ENCODE data around the gene FER. TPM values are rescaled to one million over a fixed set of nuclear protein-coding genes. Genes with fewer than 3 reads are reported as not detected.

Gene FER
- total and polyA plus RNA-seq, 10 of the 15 experiments (the other 5 are each of a cell fraction or from before 2014, with no cell fraction given): 4.4 to 19.1 (median 9.6) TPM

DNA sequence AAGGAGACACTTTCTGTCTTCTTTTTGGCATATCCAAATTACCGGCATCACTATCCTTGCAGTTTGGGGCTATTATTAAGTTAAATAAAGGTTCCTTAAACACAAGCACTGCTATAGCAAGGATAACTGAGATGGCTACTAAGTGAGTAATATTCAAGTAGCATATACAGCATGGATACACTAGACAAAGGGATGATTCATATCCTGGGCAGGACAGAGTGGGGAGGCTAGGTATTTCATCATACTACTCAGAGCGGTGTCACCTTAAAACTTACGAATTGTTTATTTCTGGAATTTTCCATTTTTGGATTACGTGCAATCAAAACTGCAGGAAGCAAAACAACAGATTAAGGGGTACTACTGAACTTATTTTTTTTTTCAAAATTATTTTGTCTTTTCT is 54.1 kb downstream of the FER start:
- WGBS (ENCODE audit: insufficient coverage, insufficient replicate concordance, low lambda C conversion rate, missing lambda C conversion rate): 99% methylated on average over 4 of the region's 4 CpGs
- DNase-seq (ENCODE audit: low read depth, low spot score): no peak
- CTCF ChIA-PET: no interaction called here
- TF ChIP-seq NBN (IDR thresholded peaks at IDR 0.05) (no peak), BRCA1 (IDR thresholded peaks at IDR 0.05; ENCODE audit: low read depth, low read length) (no peak), ZSCAN29 (IDR thresholded peaks at IDR 0.05) (no peak), TCF3 (IDR thresholded peaks at IDR 0.05; ENCODE audit: borderline replicate concordance, insufficient read depth, low read depth, low read length) (no peak), HCFC1 (IDR thresholded peaks at IDR 0.05; ENCODE audit: low read length) (no peak), TCF7 (IDR thresholded peaks at IDR 0.05; ENCODE audit: borderline replicate concordance) (no peak), STAT1 (conservative IDR thresholded peaks at IDR 0.05) (no peak), CBX3 (IDR thresholded peaks at IDR 0.05; ENCODE audit: borderline replicate concordance, low read depth) (no peak), ZBED1 (IDR thresholded peaks at IDR 0.05; ENCODE audit: borderline replicate concordance) (no peak)
- TF ChIP-seq, protein P1, sequence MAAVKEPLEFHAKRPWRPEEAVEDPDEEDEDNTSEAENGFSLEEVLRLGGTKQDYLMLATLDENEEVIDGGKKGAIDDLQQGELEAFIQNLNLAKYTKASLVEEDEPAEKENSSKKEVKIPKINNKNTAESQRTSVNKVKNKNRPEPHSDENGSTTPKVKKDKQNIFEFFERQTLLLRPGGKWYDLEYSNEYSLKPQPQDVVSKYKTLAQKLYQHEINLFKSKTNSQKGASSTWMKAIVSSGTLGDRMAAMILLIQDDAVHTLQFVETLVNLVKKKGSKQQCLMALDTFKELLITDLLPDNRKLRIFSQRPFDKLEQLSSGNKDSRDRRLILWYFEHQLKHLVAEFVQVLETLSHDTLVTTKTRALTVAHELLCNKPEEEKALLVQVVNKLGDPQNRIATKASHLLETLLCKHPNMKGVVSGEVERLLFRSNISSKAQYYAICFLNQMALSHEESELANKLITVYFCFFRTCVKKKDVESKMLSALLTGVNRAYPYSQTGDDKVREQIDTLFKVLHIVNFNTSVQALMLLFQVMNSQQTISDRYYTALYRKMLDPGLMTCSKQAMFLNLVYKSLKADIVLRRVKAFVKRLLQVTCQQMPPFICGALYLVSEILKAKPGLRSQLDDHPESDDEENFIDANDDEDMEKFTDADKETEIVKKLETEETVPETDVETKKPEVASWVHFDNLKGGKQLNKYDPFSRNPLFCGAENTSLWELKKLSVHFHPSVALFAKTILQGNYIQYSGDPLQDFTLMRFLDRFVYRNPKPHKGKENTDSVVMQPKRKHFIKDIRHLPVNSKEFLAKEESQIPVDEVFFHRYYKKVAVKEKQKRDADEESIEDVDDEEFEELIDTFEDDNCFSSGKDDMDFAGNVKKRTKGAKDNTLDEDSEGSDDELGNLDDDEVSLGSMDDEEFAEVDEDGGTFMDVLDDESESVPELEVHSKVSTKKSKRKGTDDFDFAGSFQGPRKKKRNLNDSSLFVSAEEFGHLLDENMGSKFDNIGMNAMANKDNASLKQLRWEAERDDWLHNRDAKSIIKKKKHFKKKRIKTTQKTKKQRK (IDR thresholded peaks at IDR 0.05; ENCODE audit: low read depth, low read length): no peak
- TF ChIP-seq, protein P2, sequence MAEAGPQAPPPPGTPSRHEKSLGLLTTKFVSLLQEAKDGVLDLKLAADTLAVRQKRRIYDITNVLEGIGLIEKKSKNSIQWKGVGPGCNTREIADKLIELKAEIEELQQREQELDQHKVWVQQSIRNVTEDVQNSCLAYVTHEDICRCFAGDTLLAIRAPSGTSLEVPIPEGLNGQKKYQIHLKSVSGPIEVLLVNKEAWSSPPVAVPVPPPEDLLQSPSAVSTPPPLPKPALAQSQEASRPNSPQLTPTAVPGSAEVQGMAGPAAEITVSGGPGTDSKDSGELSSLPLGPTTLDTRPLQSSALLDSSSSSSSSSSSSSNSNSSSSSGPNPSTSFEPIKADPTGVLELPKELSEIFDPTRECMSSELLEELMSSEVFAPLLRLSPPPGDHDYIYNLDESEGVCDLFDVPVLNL (IDR thresholded peaks at IDR 0.05; ENCODE audit: low read depth, low read length): no peak
- TF ChIP-seq, protein P3, sequence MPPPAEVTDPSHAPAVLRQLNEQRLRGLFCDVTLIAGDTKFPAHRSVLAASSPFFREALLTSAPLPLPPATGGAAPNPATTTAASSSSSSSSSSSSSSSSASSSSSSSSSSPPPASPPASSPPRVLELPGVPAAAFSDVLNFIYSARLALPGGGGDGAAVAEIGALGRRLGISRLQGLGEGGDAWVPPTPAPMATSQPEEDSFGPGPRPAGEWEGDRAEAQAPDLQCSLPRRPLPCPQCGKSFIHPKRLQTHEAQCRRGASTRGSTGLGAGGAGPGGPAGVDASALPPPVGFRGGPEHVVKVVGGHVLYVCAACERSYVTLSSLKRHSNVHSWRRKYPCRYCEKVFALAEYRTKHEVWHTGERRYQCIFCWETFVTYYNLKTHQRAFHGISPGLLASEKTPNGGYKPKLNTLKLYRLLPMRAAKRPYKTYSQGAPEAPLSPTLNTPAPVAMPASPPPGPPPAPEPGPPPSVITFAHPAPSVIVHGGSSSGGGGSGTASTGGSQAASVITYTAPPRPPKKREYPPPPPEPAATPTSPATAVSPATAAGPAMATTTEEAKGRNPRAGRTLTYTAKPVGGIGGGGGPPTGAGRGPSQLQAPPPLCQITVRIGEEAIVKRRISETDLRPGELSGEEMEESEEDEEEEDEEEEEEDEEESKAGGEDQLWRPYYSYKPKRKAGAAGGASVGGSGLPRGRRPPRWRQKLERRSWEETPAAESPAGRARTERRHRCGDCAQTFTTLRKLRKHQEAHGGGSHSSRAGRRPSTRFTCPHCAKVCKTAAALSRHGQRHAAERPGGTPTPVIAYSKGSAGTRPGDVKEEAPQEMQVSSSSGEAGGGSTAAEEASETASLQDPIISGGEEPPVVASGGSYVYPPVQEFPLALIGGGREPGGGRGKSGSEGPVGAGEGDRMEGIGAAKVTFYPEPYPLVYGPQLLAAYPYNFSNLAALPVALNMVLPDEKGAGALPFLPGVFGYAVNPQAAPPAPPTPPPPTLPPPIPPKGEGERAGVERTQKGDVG (CRISPR knock-in tag; IDR thresholded peaks at IDR 0.05): no peak
- TF ChIP-seq, protein P4, sequence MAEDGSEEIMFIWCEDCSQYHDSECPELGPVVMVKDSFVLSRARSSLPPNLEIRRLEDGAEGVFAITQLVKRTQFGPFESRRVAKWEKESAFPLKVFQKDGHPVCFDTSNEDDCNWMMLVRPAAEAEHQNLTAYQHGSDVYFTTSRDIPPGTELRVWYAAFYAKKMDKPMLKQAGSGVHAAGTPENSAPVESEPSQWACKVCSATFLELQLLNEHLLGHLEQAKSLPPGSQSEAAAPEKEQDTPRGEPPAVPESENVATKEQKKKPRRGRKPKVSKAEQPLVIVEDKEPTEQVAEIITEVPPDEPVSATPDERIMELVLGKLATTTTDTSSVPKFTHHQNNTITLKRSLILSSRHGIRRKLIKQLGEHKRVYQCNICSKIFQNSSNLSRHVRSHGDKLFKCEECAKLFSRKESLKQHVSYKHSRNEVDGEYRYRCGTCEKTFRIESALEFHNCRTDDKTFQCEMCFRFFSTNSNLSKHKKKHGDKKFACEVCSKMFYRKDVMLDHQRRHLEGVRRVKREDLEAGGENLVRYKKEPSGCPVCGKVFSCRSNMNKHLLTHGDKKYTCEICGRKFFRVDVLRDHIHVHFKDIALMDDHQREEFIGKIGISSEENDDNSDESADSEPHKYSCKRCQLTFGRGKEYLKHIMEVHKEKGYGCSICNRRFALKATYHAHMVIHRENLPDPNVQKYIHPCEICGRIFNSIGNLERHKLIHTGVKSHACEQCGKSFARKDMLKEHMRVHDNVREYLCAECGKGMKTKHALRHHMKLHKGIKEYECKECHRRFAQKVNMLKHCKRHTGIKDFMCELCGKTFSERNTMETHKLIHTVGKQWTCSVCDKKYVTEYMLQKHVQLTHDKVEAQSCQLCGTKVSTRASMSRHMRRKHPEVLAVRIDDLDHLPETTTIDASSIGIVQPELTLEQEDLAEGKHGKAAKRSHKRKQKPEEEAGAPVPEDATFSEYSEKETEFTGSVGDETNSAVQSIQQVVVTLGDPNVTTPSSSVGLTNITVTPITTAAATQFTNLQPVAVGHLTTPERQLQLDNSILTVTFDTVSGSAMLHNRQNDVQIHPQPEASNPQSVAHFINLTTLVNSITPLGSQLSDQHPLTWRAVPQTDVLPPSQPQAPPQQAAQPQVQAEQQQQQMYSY (CRISPR knock-in tag; IDR thresholded peaks at IDR 0.05): no peak

More for the DNA sequence above, 54.1 kb downstream of the FER start:
- H4K20me1 ChIP-seq (ENCODE audit: control insufficient read depth, insufficient read depth): no peaks in the 10 kb centered on the region
- ChIA-PET SMC1A (ENCODE audit: uncharacterized antibody, unreplicated experiment) (interaction anchor here (1.5 kb wide), 1 partner anchor 9 kb away, joined by 3 read pairs; no protein-coding TSS in a partner anchor), POLR2A (no interaction called here), RAD21 (ENCODE audit: unreplicated experiment) (no interaction called here)
- H3K4me1 ChIP-seq (ENCODE audit: control insufficient read depth, insufficient read depth, low read length): peaks cover 2% of the 10 kb centered on the region; the same call in 1 of the 2 replicates
- FAIRE-seq (no peak), ATAC-seq (no peak)
- no peak overlapping the region for H3K4me2 ChIP-seq (ENCODE audit: control insufficient read depth, insufficient read depth)
- intact Hi-C loops (cut with micrococcal nuclease; ENCODE audit: unreplicated experiment): no loop called here
- no peaks in the 10 kb centered on the region for H3K27me3 ChIP-seq (replicated peaks in 1 of 2; ENCODE audit: control insufficient read depth in 2 of 2, insufficient read depth in 2 of 2, low read length in 1 of 2)
- in situ Hi-C loops (cut with MboI): no loop called here
- no TSS peak for BruUV-seq (replicated peaks)
- no peak overlapping the region for H3K27ac ChIP-seq (ENCODE audit: control insufficient read depth, insufficient read depth)
- peaks cover 0 to 2% of the 10 kb centered on the region in 2 experiments; a peak in 2 of 4 replicates for H3K36me3 ChIP-seq (ENCODE audit: control insufficient read depth in 2 of 2, insufficient read depth in 2 of 2, low read length in 1 of 2)
- no peak overlapping the region for H3K4me3 ChIP-seq
- no peaks in the 10 kb centered on the region; the same call in 1 of the 2 replicates for H3K79me2 ChIP-seq (ENCODE audit: control insufficient read depth, insufficient read depth, low read length)
- H3K9me3 ChIP-seq (replicated peaks; ENCODE audit: control insufficient read depth, insufficient read depth, low read length): peaks cover 3% of the 10 kb centered on the region
- H2AFZ ChIP-seq (ENCODE audit: control insufficient read depth, low read depth, low read length): no peak overlapping the region
- no peak overlapping the region for H3K9ac ChIP-seq (ENCODE audit: control insufficient read depth, insufficient read depth, low read length)
